Motor neuron (in vitro differentiated cells): Measurements from ENCODE around the gene DENND2A. TPM values are rescaled to one million over a fixed set of nuclear protein-coding genes. Genes with fewer than 3 reads are reported as not detected.
"Not testable (repeated sequence)": the region's sequence is repeated elsewhere in the genome, so short reads cannot be mapped to it uniquely, and the experiment has no call there.

Experiments
- ATAC-seq, 8 experiments: fragments of 200-7000 bp; cut with Tn5 transposase; replicated peaks in 6 of 8; 2 replicates each; pipeline ENCODE4 v1.8.0; 2021; ENCODE audit warnings: mild to moderate bottlenecking in 8 of 8, moderate library complexity in 8 of 8
- H3K27ac ChIP-seq, 2 donors: fragments of 250-450 bp; sonication (Bioruptor Pico); 2 replicates each; pipeline ENCODE4 v1.9.0; 2021; ENCODE audit warnings: antibody characterized with exemption in 2 of 2, mild to moderate bottlenecking in 2 of 2, moderate library complexity in 1 of 2
- H3K4me1 ChIP-seq, 2 donors: fragments of 250-450 bp; sonication (Bioruptor Pico); replicated peaks in 1 of 2; 2 replicates each; pipeline ENCODE4 v1.6.1; 2021; ENCODE audit warnings: antibody characterized with exemption in 2 of 2, mild to moderate bottlenecking in 2 of 2, moderate library complexity in 1 of 2
- H3K4me3 ChIP-seq, 5 donors: fragments of 250-450 bp; sonication (Bioruptor Pico); 2 replicates each; pipeline ENCODE4 v1.9.0; 2021; ENCODE audit warnings: antibody characterized with exemption in 5 of 5, mild to moderate bottlenecking in 5 of 5, moderate library complexity in 4 of 5
- WGBS, 10 experiments: fragments of 450-650 bp; shearing (Covaris generic); methylation state at CpG; one replicate each; pipeline ENCODE4 v1.0.0; 2022; 5-methylcytosine and 5-hydroxymethylcytosine counted together
- in situ Hi-C, 9 experiments: fragments of 400-800 bp; cut with MboI; loops; one replicate each; pipeline ENCODE4 v1.15.0; 2021; ENCODE audit warnings: low sequenced_read_pairs in 9 of 9, low pct_unique_long_range_greater_than_20kb in 2 of 9; ENCODE audit not compliant: unreplicated experiment in 9 of 9
- total RNA-seq, 8 experiments: library from RNA; unstranded; fragments of 300-600 nt; gene quantifications; 2 replicates each; pipeline versions ENCODE4 v1.2.3 to v1.2.4, GENCODE V29; 2022

Gene DENND2A
- total RNA-seq, 8 experiments from 2014 or later: 5.6 to 56.3 (median 28.6) TPM

- ATAC-seq: no peak
- Histone ChIP-seq H3K4me1 (peaks cover 43 to 45% of the 10 kb centered on the region in 2 donors), H3K4me3 (no peak overlapping the region), H3K27ac (peak overlapping the region; percentile 70 to 87)
- 80 to 99% (median 89%) methylated on average over 1 to 9 of the region's 18 CpGs; no CpG with 5 or more reads in 5 of the 10 experiments for WGBS, 10 experiments
- in situ Hi-C loops: no loop called here
These were observed 100.4 kb downstream of the DENND2A start for GRCh38 chr7:140540136-140540777.

DNA sequence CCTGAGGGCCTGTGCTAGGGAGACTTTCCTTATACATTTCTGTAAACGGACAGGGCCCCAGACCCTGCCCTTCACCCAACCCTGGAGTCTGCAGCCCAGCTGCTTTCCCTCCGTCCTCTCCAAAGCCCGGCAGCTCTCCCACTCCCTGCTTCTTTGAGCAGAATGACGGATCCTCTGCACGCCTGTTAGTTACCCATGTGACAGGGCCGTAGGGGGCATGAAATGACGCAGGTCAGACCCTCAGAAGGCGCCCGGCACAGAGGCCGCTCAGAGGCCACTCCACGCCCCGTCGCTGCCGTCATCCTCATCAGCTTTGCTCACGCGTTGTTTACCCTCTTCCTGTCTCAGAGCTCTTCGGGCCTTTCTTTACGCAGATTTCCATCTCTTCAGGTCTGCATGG is 101.2 kb downstream of the DENND2A start:
- in situ Hi-C loops: no loop called here
- Histone ChIP-seq H3K4me3 (no peak overlapping the region), H3K27ac (peak overlapping the region; percentile 70 to 87), H3K4me1 (peaks cover 43 to 45% of the 10 kb centered on the region in 2 donors)
- peak in 5 of 8 experiments; percentile 71 to 82 (median 79) for ATAC-seq
- 10 to 87% (median 52%) methylated on average over 3 to 17 of the region's 18 CpGs; no CpG with 5 or more reads in 5 of the 10 experiments for WGBS, 10 experiments

DNA sequence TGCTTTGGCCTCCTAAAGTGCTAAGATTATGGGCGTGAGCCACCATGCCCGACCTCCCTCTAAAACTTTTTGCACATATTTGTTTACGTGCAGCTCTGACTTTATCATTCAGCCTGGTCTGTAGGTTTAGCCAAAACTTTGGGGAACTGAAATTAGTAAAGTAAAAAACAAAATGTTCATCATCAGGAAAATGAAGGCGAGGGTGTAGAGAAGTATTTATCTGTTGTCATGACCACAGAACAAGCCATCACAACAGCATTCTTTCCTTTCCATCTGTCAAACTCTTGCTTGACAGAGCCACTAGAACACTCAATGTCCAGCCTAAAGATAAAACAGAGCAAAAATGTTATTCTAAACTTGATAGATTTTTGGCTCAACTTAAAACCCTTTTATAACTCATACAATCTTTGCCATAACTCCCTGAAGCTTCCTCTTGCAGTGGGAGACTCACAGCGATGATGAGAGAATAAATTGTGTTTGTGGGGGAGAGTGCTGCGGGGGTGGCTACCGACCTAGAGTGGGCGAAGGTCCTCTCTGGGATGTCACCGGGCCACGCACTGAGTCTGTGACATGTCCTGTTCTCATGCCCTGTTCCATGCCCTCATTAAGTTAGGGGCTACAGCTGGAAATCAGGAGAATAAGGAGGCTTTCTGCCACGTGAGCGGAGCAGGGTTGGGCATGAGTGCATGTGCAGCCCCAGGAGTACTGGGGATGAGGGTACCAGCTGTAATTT is 102.7 kb downstream of the DENND2A start:
- H3K27ac ChIP-seq: no peak overlapping the region
- in situ Hi-C loops: no loop called here
- no peak for ATAC-seq
- H3K4me1 ChIP-seq: peaks cover 42 to 43% of the 10 kb centered on the region in 2 donors
- 63 to 100% (median 80%) methylated on average over 1 to 11 of the region's 12 CpGs; no CpG with 5 or more reads in 1 of the 10 experiments for WGBS, 10 experiments
- H3K4me3 ChIP-seq: no peak overlapping the region

GRCh38 chr7:140534743-140535142 is 105.9 kb downstream of the DENND2A start:
- Histone ChIP-seq H3K4me1 (peaks cover 11 to 12% of the 10 kb centered on the region in 2 donors), H3K4me3 (no peak overlapping the region), H3K27ac (no peak overlapping the region)
- in situ Hi-C loops: no loop called here
- 17 to 100% (median 84%) methylated on average over 1 to 3 of the region's 3 CpGs; no CpG with 5 or more reads in 2 of the 10 experiments for WGBS, 10 experiments
- ATAC-seq: no peak

- in situ Hi-C loops: no loop called here
- WGBS, 10 experiments: 36 to 100% (median 86%) methylated on average over 1 to 9 of the region's 13 CpGs; no CpG with 5 or more reads in 2 of the 10 experiments
- H3K4me1 ChIP-seq: no peaks in the 10 kb centered on the region
- no peak for ATAC-seq
- no peak overlapping the region for H3K4me3 ChIP-seq
- H3K27ac ChIP-seq: no peak overlapping the region
These were observed 107.2 kb downstream of the DENND2A start for GRCh38 chr7:140533394-140533872.

GRCh38 chr7:140529428-140529827 is 111.2 kb downstream of the DENND2A start:
- H3K4me3 ChIP-seq, H3K27ac ChIP-seq, H3K4me1 ChIP-seq, in situ Hi-C loops, ATAC-seq: not testable (repeated sequence)
- 83 to 100% methylated on average over 1 of the region's 4 CpGs; no CpG with 5 or more reads in 8 of the 10 experiments for WGBS, 10 experiments

DNA sequence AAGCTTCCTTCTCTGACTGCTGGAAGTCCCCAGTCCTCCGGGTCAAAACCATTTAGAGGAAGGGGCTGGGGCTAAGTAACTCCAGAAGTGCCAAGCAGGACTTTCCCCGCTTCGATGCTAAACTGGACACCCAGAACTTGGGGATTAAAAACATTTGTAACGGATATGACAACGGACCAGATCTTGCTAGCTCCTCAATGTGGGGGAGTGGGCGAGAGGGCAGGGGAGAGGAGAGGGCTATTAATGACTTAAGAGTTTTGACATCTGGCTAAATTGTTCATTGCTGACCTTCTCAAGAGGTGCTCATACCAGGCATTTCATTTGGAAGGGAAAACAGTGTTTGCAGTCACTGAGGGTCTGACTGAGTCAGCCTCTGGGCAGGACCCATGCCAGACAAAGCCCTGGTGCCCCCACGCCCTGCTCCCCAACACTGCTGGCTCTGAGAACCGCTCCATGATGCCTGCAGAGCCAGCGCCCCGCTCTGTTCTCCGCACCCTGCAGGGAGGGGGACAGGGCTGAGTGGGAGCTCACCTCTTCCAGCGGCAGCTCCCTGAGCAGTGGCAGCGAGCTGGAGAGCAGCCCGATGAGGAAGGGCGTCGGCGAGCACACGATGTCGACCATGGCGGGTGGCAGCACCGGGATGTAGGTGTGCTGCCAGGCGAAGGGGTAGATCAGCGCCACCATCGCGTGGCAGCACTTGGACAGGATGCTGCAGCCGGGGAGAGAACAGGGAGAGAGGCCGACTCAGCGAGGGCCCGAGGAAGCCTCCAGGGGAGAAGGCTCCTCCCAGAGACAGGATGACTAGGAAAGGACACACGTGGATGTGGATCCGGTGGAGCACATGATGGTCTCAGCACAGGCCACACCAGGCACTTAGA is 113.6 kb downstream of the DENND2A start:
- Histone ChIP-seq H3K4me1 (peaks cover 0 to 7% of the 10 kb centered on the region in 2 donors), H3K4me3 (no peak overlapping the region), H3K27ac (no peak overlapping the region)
- in situ Hi-C loops: no loop called here
- ATAC-seq: peak in 3 of 8 experiments; percentile 31 to 59 (median 41)
- WGBS, 10 experiments: 63 to 100% (median 81%) methylated on average over 3 to 18 of the region's 31 CpGs; no CpG with 5 or more reads in 2 of the 10 experiments

DNA sequence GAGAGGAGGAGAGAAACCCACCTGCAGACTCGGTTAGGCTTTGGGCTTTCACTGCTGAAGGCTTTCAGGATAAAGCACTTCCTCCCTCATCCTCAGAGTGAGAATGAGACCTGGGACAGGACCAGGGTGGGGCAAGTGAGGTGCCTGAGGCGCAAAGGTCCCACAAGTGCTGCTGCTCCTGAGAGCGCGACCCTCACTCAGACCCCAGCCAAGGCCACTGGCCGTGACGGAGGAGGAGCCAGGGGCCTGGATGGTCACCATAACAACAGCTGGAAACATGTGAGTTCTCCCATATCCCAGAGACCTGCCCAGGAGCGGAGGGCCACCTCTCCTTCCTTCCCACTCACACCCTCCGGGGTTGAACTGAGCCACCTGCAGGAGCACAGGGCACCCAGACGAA is 114.4 kb downstream of the DENND2A start:
- peak in 4 of 8 experiments; percentile 12 to 71 (median 34) for ATAC-seq

DNA sequence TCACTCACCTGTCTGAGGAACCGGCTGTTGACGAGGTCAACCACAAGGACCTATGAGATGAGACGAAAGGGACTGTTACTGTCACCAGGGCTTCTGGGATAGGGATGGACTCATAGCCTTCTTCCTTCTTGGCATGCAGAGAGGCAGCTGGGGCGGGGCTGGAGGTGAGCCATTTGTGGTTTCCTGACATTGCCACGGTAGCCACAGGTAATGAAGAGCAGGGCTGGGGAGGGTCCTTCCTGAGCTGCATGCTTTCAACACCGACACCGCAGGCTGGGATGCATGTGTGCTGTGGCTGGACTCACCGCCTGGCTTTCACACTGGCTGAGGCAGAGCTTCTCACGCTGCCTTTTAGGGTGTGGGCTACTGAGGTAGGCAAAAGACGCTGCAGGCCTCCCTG is 114.9 kb downstream of the DENND2A start:
- Histone ChIP-seq H3K27ac (no peak overlapping the region), H3K4me3 (no peak overlapping the region), H3K4me1 (peaks cover 0 to 7% of the 10 kb centered on the region in 2 donors)
- peak in 4 of 8 experiments; percentile 21 to 73 (median 34) for ATAC-seq
- in situ Hi-C loops: no loop called here
- 0 to 100% (median 82%) methylated on average over 1 to 6 of the region's 10 CpGs; no CpG with 5 or more reads in 4 of the 10 experiments for WGBS, 10 experiments

More for the DNA sequence above, 114.4 kb downstream of the DENND2A start:
- in situ Hi-C loops: no loop called here
- H3K27ac ChIP-seq: no peak overlapping the region
- H3K4me3 ChIP-seq: no peak overlapping the region
- peaks cover 0 to 7% of the 10 kb centered on the region in 2 donors for H3K4me1 ChIP-seq
- WGBS, 10 experiments: 60 to 83% methylated on average over 1 of the region's 9 CpGs; no CpG with 5 or more reads in 8 of the 10 experiments

- Histone ChIP-seq H3K27ac (no peak overlapping the region), H3K4me1 (peaks cover 0 to 6% of the 10 kb centered on the region in 2 donors), H3K4me3 (no peak overlapping the region)
- in situ Hi-C loops: loop anchor here in 4 of 9 experiments (25.0 kb wide), 2 partner anchors 116 to 141 kb away; partner anchors contain the start of genes ADCK2 (in 3 of the 4) and DENND2A (in 1 of the 4)
- no peak for ATAC-seq
- 83 to 100% (median 96%) methylated on average over 1 to 2 of the region's 3 CpGs; no CpG with 5 or more reads in 4 of the 10 experiments for WGBS, 10 experiments
These were observed 119.2 kb downstream of the DENND2A start for GRCh38 chr7:140521421-140521820.

- in situ Hi-C loops: loop anchor here (10.0 to 25.0 kb wide), 4 partner anchors 118 to 143 kb away; partner anchors contain the start of genes ADCK2 (in 3 of the 9) and DENND2A (in 2 of the 9)
- no peak for ATAC-seq
- no peak overlapping the region for H3K27ac ChIP-seq
- 76 to 100% (median 82%) methylated on average over 1 to 6 of the region's 7 CpGs; no CpG with 5 or more reads in 2 of the 10 experiments for WGBS, 10 experiments
- no peak overlapping the region for H3K4me3 ChIP-seq
- H3K4me1 ChIP-seq: peaks cover 0 to 3% of the 10 kb centered on the region in 2 donors
These were observed 121.6 kb downstream of the DENND2A start for GRCh38 chr7:140519007-140519399.

DNA sequence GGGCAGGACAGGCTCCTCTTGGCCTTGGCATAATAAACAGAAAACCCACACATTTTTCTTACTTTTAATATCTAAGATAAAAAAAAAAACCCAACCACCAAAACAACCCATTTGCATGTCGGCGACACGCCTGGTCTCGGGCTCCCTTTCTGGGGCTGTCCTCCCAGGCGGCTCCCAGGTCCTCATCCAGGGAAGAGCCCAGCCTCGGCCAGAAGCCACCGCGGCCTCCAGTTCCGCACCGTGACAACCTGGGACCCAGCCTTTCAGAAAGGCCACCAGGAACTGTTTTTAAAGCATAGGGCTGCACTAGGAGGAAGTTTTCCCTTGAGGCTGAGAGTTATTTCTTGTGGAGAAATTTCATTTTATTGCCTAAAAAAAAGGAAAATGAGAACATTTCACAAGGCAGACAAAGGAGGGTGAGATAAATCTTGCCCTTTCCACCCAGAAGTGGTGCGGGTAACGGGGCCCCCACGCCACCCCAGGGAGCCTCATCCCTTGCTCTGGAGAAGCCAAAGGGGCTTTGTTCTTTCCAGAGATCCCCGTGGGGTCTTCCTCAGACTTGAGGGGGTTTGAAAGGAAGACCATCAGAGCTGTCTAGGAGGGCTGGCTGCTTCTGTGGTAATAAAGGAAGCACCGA is 122.1 kb downstream of the DENND2A start:
- Histone ChIP-seq H3K27ac (no peak overlapping the region), H3K4me3 (no peak overlapping the region), H3K4me1 (peaks cover 0 to 3% of the 10 kb centered on the region in 2 donors)
- in situ Hi-C loops: loop anchor here (10.0 to 25.0 kb wide), 4 partner anchors 119 to 144 kb away; partner anchors contain the start of genes ADCK2 (in 3 of the 9) and DENND2A (in 2 of the 9)
- 40 to 87% (median 69%) methylated on average over 1 to 12 of the region's 15 CpGs; no CpG with 5 or more reads in 4 of the 10 experiments for WGBS, 10 experiments
- ATAC-seq: peak in 7 of 8 experiments; percentile 3 to 23 (median 15)
